GM23338 (cell line): Measurements from ENCODE around the gene PRTFDC1. TPM values are rescaled to one million over a fixed set of nuclear protein-coding genes. Genes with fewer than 3 reads are reported as not detected.

Experiments
- ATAC-seq: fragments of 200-7000 bp; cut with Tn5 transposase; 3 replicates; pipeline ENCODE4 v1.9.1; 2020
- DNase-seq: peaks from one replicate; pipeline ENCODE4 v3.0.0-alpha.2; 2015; ENCODE audit warnings: low spot score
- H2AFZ ChIP-seq: fragments of 200-600 bp; sonication (generic); 2 replicates; pipeline ENCODE4 v1.8.0; 2016; ENCODE audit warnings: antibody characterized with exemption, mild to moderate bottlenecking, moderate library complexity
- H3F3A ChIP-seq: fragments of 200-600 bp; sonication (generic); replicated peaks from 2 replicates; pipeline ENCODE4 v1.8.0; 2017; ENCODE audit warnings: antibody characterized with exemption, mixed run types, low read depth
- H3K27ac ChIP-seq: fragments of 200-600 bp; sonication (generic); 2 replicates; pipeline ENCODE4 v1.6.1; 2016; ENCODE audit warnings: low read depth
- H3K27me3 ChIP-seq: fragments of 200-600 bp; sonication (generic); 2 replicates; pipeline ENCODE4 v1.8.0; 2016; ENCODE audit warnings: mild to moderate bottlenecking, mixed run types, moderate library complexity; ENCODE audit not compliant: insufficient read depth
- H3K36me3 ChIP-seq: fragments of 200-600 bp; sonication (generic); 2 replicates; pipeline ENCODE4 v1.8.0; 2016; ENCODE audit warnings: mild to moderate bottlenecking; ENCODE audit not compliant: insufficient read depth
- H3K4me1 ChIP-seq: fragments of 200-600 bp; sonication (generic); 2 replicates; pipeline ENCODE4 v1.8.0; 2016; ENCODE audit warnings: mild to moderate bottlenecking, moderate library complexity; ENCODE audit not compliant: insufficient read depth
- H3K4me2 ChIP-seq: fragments of 200-600 bp; sonication (generic); 2 replicates; pipeline ENCODE4 v1.7.1; 2017; ENCODE audit warnings: mixed run types
- H3K4me3 ChIP-seq: fragments of 200-600 bp; sonication (generic); 2 replicates; pipeline ENCODE4 v1.6.1; 2016; ENCODE audit warnings: mixed run types
- H3K79me2 ChIP-seq: fragments of 200-600 bp; sonication (generic); replicated peaks from 2 replicates; pipeline ENCODE4 v1.8.0; 2017; ENCODE audit warnings: mild to moderate bottlenecking; ENCODE audit not compliant: insufficient read depth
- H3K9me2 ChIP-seq: fragments of 200-600 bp; sonication (generic); 2 replicates; pipeline ENCODE4 v1.8.0; 2017; ENCODE audit not compliant: insufficient read depth
- H4K20me1 ChIP-seq: fragments of 200-600 bp; sonication (generic); replicated peaks from 2 replicates; pipeline ENCODE4 v1.8.0; 2017; ENCODE audit warnings: mild to moderate bottlenecking; ENCODE audit not compliant: insufficient read depth
- H3K27ac Mint-ChIP-seq: 2 replicates; pipeline ENCODE4 v1.8.0; 2020; ENCODE audit warnings: inconsistent platforms, mild to moderate bottlenecking, moderate library complexity, mixed read lengths
- H3K27me3 Mint-ChIP-seq: 3 replicates; pipeline ENCODE4 v1.8.0; 2022; ENCODE audit warnings: low read depth, mild to moderate bottlenecking, moderate library complexity, mixed read lengths, inconsistent platforms; ENCODE audit not compliant: insufficient read depth, poor library complexity
- H3K36me3 Mint-ChIP-seq: 3 replicates; pipeline ENCODE4 v1.8.0; 2021; ENCODE audit warnings: low read depth, mild to moderate bottlenecking, inconsistent platforms, moderate library complexity, mixed read lengths
- H3K4me1 Mint-ChIP-seq: 3 replicates; pipeline ENCODE4 v1.8.0; 2020; ENCODE audit warnings: mild to moderate bottlenecking, inconsistent platforms, mixed read lengths
- H3K4me3 Mint-ChIP-seq: 3 replicates; pipeline ENCODE4 v1.8.0; 2021; ENCODE audit warnings: moderate library complexity, mild to moderate bottlenecking, inconsistent platforms, mixed read lengths
- H3K9me3 Mint-ChIP-seq: 3 replicates; pipeline ENCODE4 v1.8.0; 2020; ENCODE audit warnings: moderate library complexity, mild to moderate bottlenecking, inconsistent platforms, mixed read lengths
- CREB1 ChIP-seq: fragments of 250-450 bp; sonication (Bioruptor Pico); IDR thresholded peaks from 2 replicates; pipeline ENCODE4 v1.5.0; 2020; ENCODE audit warnings: low read depth, mild to moderate bottlenecking, moderate library complexity
- EZH2 ChIP-seq: fragments of 200-600 bp; sonication (generic); IDR thresholded peaks from one replicate; pipeline ENCODE4 v1.8.0; 2017; ENCODE audit warnings: antibody characterized with exemption, mild to moderate bottlenecking, low read depth; ENCODE audit not compliant: unreplicated experiment
- EZH2phosphoT487 ChIP-seq: fragments of 200-600 bp; sonication (generic); IDR thresholded peaks from one replicate; pipeline ENCODE4 v1.8.1; 2018; ENCODE audit warnings: antibody characterized with exemption; ENCODE audit not compliant: unreplicated experiment
- JUNB ChIP-seq: IDR thresholded peaks from one replicate; pipeline ENCODE4 v1.6.1; 2016; ENCODE audit warnings: antibody characterized with exemption; ENCODE audit not compliant: unreplicated experiment
- NANOG ChIP-seq: IDR thresholded peaks from 2 replicates; pipeline ENCODE4 v1.6.1; 2016; ENCODE audit warnings: antibody characterized with exemption, borderline replicate concordance
- POLR2AphosphoS5 ChIP-seq: IDR thresholded peaks from 2 replicates; pipeline ENCODE4 v1.6.1; 2016; ENCODE audit warnings: antibody characterized with exemption, low read depth
- STAT1 ChIP-seq: IDR thresholded peaks from one replicate; pipeline ENCODE4 v1.6.1; 2016; ENCODE audit warnings: antibody characterized with exemption; ENCODE audit not compliant: unreplicated experiment
- ZNF114 ChIP-seq: fragments of 250-450 bp; sonication (Bioruptor Pico); IDR thresholded peaks from 2 replicates; pipeline ENCODE4 v1.5.0; 2020; ENCODE audit warnings: mild to moderate bottlenecking, moderate library complexity
- ZNF331 ChIP-seq: fragments of 250-450 bp; sonication (Bioruptor Pico); IDR thresholded peaks from 2 replicates; pipeline ENCODE4 v1.5.0; 2020; ENCODE audit warnings: low read depth, mild to moderate bottlenecking, moderate library complexity
- polyA plus RNA-seq: library from polyadenylated mRNA; unstranded; fragments of >200 nt; fragmentation: Nextera tagmentation; extraction: Ambion mirVana; gene quantifications from 2 replicates; pipeline ENCODE4 v1.2.1, GENCODE V29; 2016
- total RNA-seq: library from RNA; depleted of rRNA; stranded (reverse); fragments of >200 nt; shearing (Covaris generic); gene quantifications from 2 replicates; pipeline ENCODE4 v1.2.3, GENCODE V29; 2014
- TF ChIP-seq, protein P1 (sequence below): fragments of 250-450 bp; sonication (Bioruptor Pico); IDR thresholded peaks from 2 replicates; pipeline ENCODE4 v1.5.0; 2020; ENCODE audit warnings: mild to moderate bottlenecking, moderate library complexity
- TF ChIP-seq, protein P2 (sequence below): IDR thresholded peaks from one replicate; pipeline ENCODE4 v1.6.1; 2018; ENCODE audit warnings: antibody characterized with exemption; ENCODE audit not compliant: unreplicated experiment
- TF ChIP-seq, protein P3 (sequence below): IDR thresholded peaks from 2 replicates; pipeline ENCODE4 v1.6.1; 2016; ENCODE audit warnings: antibody characterized with exemption
- TF ChIP-seq, protein P4 (sequence below), 2 experiments: fragments of 200-600 bp in 1 of 2; sonication (generic) in 1 of 2; conservative IDR thresholded peaks; 2 replicates each; pipeline versions ENCODE4 v1.5.1 to v1.6.1; 2016 to 2017; ENCODE audit warnings: antibody characterized with exemption in 2 of 2, low read depth in 2 of 2, mild to moderate bottlenecking in 2 of 2, moderate library complexity in 1 of 2

PRTFDC1 gene
- total and polyA plus RNA-seq, 2 experiments from 2014 or later: 7.9 to 9.1 TPM

DNA sequence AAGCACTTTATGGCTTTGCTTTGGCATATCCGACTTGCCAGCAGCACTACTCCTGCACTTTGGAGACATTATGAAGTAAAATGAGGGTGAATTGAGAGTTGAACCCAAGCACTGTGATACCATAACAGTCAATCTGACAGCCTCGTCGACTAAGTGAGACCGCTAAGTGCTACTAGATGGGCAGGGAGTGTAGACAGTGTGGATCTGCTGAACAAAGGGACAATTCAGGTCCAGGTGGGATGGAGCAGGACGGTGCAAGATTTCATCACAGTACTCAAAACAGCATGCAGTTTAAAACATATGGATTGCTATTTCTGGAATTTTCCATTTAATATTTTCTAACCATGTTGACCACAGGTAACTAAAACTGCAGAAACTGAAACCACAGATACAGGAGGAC lies 20.8 kb upstream of the PRTFDC1 start:
- Histone ChIP-seq H3K9me2 (no peaks in the 10 kb centered on the region), H3K36me3 (no peaks in the 10 kb centered on the region), H3K4me1 (no peaks in the 10 kb centered on the region), H3K79me2 (no peaks in the 10 kb centered on the region), H2AFZ (no peak overlapping the region), H4K20me1 (no peaks in the 10 kb centered on the region), H3K27ac (no peak overlapping the region), H3K4me2 (no peak overlapping the region), H3F3A (no peaks in the 10 kb centered on the region), H3K27me3 (no peaks in the 10 kb centered on the region), H3K4me3 (no peak overlapping the region)
- Mint-ChIP-seq H3K4me3 (no peak overlapping the region), H3K36me3 (no peaks in the 10 kb centered on the region), H3K27ac (no peak overlapping the region), H3K9me3 (no peaks in the 10 kb centered on the region), H3K27me3 (peaks cover 2% of the 10 kb centered on the region), H3K4me1 (no peaks in the 10 kb centered on the region)
- DNase-seq (no peak), ATAC-seq (no peak)
- TF ChIP-seq, protein P1, sequence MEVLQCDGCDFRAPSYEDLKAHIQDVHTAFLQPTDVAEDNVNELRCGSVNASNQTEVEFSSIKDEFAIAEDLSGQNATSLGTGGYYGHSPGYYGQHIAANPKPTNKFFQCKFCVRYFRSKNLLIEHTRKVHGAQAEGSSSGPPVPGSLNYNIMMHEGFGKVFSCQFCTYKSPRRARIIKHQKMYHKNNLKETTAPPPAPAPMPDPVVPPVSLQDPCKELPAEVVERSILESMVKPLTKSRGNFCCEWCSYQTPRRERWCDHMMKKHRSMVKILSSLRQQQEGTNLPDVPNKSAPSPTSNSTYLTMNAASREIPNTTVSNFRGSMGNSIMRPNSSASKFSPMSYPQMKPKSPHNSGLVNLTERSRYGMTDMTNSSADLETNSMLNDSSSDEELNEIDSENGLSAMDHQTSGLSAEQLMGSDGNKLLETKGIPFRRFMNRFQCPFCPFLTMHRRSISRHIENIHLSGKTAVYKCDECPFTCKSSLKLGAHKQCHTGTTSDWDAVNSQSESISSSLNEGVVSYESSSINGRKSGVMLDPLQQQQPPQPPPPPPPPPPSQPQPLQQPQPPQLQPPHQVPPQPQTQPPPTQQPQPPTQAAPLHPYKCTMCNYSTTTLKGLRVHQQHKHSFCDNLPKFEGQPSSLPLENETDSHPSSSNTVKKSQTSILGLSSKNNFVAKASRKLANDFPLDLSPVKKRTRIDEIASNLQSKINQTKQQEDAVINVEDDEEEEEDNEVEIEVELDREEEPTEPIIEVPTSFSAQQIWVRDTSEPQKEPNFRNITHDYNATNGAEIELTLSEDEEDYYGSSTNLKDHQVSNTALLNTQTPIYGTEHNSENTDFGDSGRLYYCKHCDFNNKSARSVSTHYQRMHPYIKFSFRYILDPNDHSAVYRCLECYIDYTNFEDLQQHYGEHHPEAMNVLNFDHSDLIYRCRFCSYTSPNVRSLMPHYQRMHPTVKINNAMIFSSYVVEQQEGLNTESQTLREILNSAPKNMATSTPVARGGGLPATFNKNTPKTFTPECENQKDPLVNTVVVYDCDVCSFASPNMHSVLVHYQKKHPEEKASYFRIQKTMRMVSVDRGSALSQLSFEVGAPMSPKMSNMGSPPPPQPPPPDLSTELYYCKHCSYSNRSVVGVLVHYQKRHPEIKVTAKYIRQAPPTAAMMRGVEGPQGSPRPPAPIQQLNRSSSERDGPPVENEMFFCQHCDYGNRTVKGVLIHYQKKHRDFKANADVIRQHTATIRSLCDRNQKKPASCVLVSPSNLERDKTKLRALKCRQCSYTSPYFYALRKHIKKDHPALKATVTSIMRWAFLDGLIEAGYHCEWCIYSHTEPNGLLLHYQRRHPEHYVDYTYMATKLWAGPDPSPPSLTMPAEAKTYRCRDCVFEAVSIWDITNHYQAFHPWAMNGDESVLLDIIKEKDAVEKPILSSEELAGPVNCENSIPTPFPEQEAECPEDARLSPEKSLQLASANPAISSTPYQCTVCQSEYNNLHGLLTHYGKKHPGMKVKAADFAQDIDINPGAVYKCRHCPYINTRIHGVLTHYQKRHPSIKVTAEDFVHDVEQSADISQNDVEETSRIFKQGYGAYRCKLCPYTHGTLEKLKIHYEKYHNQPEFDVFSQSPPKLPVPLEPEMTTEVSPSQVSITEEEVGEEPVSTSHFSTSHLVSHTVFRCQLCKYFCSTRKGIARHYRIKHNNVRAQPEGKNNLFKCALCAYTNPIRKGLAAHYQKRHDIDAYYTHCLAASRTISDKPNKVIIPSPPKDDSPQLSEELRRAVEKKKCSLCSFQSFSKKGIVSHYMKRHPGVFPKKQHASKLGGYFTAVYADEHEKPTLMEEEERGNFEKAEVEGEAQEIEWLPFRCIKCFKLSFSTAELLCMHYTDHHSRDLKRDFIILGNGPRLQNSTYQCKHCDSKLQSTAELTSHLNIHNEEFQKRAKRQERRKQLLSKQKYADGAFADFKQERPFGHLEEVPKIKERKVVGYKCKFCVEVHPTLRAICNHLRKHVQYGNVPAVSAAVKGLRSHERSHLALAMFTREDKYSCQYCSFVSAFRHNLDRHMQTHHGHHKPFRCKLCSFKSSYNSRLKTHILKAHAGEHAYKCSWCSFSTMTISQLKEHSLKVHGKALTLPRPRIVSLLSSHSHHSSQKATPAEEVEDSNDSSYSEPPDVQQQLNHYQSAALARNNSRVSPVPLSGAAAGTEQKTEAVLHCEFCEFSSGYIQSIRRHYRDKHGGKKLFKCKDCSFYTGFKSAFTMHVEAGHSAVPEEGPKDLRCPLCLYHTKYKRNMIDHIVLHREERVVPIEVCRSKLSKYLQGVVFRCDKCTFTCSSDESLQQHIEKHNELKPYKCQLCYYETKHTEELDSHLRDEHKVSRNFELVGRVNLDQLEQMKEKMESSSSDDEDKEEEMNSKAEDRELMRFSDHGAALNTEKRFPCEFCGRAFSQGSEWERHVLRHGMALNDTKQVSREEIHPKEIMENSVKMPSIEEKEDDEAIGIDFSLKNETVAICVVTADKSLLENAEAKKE (CRISPR knock-in tag): no peak
- TF ChIP-seq EZH2 (no peak), ZNF114 (CRISPR knock-in tag) (no peak), STAT1 (no peak), CREB1 (no peak), POLR2AphosphoS5 (no peak), NANOG (no peak), JUNB (no peak), ZNF331 (CRISPR knock-in tag) (no peak), EZH2phosphoT487 (no peak)
- TF ChIP-seq, protein P2, sequence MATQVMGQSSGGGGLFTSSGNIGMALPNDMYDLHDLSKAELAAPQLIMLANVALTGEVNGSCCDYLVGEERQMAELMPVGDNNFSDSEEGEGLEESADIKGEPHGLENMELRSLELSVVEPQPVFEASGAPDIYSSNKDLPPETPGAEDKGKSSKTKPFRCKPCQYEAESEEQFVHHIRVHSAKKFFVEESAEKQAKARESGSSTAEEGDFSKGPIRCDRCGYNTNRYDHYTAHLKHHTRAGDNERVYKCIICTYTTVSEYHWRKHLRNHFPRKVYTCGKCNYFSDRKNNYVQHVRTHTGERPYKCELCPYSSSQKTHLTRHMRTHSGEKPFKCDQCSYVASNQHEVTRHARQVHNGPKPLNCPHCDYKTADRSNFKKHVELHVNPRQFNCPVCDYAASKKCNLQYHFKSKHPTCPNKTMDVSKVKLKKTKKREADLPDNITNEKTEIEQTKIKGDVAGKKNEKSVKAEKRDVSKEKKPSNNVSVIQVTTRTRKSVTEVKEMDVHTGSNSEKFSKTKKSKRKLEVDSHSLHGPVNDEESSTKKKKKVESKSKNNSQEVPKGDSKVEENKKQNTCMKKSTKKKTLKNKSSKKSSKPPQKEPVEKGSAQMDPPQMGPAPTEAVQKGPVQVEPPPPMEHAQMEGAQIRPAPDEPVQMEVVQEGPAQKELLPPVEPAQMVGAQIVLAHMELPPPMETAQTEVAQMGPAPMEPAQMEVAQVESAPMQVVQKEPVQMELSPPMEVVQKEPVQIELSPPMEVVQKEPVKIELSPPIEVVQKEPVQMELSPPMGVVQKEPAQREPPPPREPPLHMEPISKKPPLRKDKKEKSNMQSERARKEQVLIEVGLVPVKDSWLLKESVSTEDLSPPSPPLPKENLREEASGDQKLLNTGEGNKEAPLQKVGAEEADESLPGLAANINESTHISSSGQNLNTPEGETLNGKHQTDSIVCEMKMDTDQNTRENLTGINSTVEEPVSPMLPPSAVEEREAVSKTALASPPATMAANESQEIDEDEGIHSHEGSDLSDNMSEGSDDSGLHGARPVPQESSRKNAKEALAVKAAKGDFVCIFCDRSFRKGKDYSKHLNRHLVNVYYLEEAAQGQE: no peak
- TF ChIP-seq, protein P3, sequence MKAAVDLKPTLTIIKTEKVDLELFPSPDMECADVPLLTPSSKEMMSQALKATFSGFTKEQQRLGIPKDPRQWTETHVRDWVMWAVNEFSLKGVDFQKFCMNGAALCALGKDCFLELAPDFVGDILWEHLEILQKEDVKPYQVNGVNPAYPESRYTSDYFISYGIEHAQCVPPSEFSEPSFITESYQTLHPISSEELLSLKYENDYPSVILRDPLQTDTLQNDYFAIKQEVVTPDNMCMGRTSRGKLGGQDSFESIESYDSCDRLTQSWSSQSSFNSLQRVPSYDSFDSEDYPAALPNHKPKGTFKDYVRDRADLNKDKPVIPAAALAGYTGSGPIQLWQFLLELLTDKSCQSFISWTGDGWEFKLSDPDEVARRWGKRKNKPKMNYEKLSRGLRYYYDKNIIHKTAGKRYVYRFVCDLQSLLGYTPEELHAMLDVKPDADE: no peak
- TF ChIP-seq, protein P4, sequence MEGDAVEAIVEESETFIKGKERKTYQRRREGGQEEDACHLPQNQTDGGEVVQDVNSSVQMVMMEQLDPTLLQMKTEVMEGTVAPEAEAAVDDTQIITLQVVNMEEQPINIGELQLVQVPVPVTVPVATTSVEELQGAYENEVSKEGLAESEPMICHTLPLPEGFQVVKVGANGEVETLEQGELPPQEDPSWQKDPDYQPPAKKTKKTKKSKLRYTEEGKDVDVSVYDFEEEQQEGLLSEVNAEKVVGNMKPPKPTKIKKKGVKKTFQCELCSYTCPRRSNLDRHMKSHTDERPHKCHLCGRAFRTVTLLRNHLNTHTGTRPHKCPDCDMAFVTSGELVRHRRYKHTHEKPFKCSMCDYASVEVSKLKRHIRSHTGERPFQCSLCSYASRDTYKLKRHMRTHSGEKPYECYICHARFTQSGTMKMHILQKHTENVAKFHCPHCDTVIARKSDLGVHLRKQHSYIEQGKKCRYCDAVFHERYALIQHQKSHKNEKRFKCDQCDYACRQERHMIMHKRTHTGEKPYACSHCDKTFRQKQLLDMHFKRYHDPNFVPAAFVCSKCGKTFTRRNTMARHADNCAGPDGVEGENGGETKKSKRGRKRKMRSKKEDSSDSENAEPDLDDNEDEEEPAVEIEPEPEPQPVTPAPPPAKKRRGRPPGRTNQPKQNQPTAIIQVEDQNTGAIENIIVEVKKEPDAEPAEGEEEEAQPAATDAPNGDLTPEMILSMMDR (conservative IDR thresholded peaks at IDR 0.05; ENCODE audit: low read depth in 2 of 2): no peak
